PC-9 (cell line): Measurements from ENCODE around the gene TMEM238.

Experiments used
- EZH2 ChIP-seq: fragments of 200-600 bp; sonication (generic); IDR thresholded peaks from 2 replicates; pipeline ENCODE4 v1.8.0; 2017; ENCODE audit warnings: antibody characterized with exemption, low read depth
- TF ChIP-seq, protein P1 (sequence below): fragments of 200-600 bp; sonication (generic); conservative IDR thresholded peaks from 2 replicates; pipeline ENCODE4 v1.6.1; 2017; ENCODE audit warnings: mixed run types, antibody characterized with exemption, mild to moderate bottlenecking, moderate library complexity

DNA sequence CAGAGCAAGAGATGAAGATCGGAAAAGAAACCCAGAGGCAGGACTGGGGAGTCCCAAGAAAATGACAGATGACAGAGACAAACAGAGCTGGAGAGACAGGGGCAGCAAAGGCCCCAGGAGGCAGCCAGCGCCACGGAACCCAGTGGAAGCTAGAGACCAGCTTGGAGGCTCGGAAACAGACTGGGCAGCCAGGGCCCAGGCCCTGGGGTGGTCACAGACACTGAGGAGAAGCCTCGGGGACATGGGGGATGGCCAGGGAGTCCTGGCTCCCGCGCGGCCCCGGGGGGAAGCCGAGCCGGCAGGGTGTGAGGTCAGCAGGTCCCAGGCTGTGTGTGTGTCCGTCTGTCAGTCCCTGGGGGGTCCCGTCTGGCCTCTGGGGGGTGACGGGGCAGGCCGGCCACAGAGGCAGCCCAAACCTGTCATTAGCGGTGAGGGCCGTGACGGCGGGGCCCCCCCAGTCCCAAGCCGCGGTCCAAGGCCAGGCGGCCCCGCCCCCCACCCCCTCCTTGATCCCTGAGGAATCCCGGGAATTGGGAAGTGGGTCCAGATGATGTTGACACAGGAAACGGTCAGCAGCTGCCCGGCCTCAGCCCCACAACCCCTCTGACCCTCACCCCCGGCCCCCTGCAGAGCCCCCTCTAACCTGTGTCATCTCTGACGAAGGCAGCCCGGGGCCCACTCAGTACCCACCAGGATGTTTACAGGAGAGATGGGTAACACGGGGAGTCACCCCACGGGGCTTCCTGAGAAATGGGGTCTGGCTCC, 9.9 kb downstream of the TMEM238 start:
- TF ChIP-seq, protein P1, sequence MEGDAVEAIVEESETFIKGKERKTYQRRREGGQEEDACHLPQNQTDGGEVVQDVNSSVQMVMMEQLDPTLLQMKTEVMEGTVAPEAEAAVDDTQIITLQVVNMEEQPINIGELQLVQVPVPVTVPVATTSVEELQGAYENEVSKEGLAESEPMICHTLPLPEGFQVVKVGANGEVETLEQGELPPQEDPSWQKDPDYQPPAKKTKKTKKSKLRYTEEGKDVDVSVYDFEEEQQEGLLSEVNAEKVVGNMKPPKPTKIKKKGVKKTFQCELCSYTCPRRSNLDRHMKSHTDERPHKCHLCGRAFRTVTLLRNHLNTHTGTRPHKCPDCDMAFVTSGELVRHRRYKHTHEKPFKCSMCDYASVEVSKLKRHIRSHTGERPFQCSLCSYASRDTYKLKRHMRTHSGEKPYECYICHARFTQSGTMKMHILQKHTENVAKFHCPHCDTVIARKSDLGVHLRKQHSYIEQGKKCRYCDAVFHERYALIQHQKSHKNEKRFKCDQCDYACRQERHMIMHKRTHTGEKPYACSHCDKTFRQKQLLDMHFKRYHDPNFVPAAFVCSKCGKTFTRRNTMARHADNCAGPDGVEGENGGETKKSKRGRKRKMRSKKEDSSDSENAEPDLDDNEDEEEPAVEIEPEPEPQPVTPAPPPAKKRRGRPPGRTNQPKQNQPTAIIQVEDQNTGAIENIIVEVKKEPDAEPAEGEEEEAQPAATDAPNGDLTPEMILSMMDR: no peak
- no peak for TF ChIP-seq EZH2
